ENCODE data around the gene IRF7. TPM values are rescaled to one million over a fixed set of nuclear protein-coding genes. Genes with fewer than 3 reads are reported as not detected.

The IRF7 gene
- total RNA-seq, 5 donors from 2014 or later (not counting 1 experiment from before 2014, with no cell fraction given) = 58.9 to 128 (median 73.7) TPM

GRCh38 chr11:612201-612960 is 3.4 kb downstream of the IRF7 start:
- Mint-ChIP-seq H3K27ac (peak overlapping the region; percentile 71 to 83), H3K9me3 (no peaks in the 10 kb centered on the region), H3K36me3 (peaks cover 9% of the 10 kb centered on the region), H3K4me1 (peaks cover 14 to 28% (median 19%) of the 10 kb centered on the region in 3 donors), H3K4me3 (peak overlapping the region in 2 of 3 donors; percentile 2 to 38), H3K27me3 (no peaks in the 10 kb centered on the region)
- H3K4me3 ChIP-seq (ENCODE audit: control insufficient read depth in 1 of 2, extremely low read depth in 1 of 2, low read length in 1 of 2) = no peak overlapping the region
- H3K4me1 ChIP-seq (ENCODE audit: control insufficient read depth in 1 of 2, extremely low read depth in 1 of 2, insufficient read depth in 2 of 2, low read length in 2 of 2) = peaks cover 4 to 44% of the 10 kb centered on the region in 2 experiments
- POLR2A ChIA-PET = no interaction called here
- H3K36me3 ChIP-seq (ENCODE audit: control insufficient read depth in 2 of 2, extremely low read depth in 1 of 2, insufficient read depth in 1 of 2, low read length in 1 of 2) = peaks cover 15 to 68% of the 10 kb centered on the region in 2 donors
- no peak for ATAC-seq (replicated peaks in 1 of 4)
- no peaks in the 10 kb centered on the region for H3K27me3 ChIP-seq (replicated peaks in 1 of 2; ENCODE audit: control insufficient read depth in 2 of 2, extremely low read depth in 1 of 2, insufficient read depth in 2 of 2, low read length in 1 of 2)
- 91% methylated on average over 21 of the region's 27 CpGs for WGBS (ENCODE audit: insufficient coverage)
- no peaks in the 10 kb centered on the region for H3K9me3 ChIP-seq
- CTCF ChIA-PET = interaction anchor here in 1 of 2 donors (0.6 kb wide), 1 partner anchor 58 kb away, joined by 3 read pairs; no protein-coding TSS in a partner anchor
- H3K27ac ChIP-seq (ENCODE audit: low read length) = no peak overlapping the region
- peak in 2 of 35 experiments; percentile 31 to 37 for DNase-seq

- Mint-ChIP-seq H3K27ac (no peak overlapping the region), H3K4me3 (no peak overlapping the region), H3K4me1 (peaks cover 9 to 23% (median 18%) of the 10 kb centered on the region in 3 donors), H3K27me3 (no peaks in the 10 kb centered on the region), H3K36me3 (peaks cover 14% of the 10 kb centered on the region), H3K9me3 (no peaks in the 10 kb centered on the region)
- Histone ChIP-seq H3K27me3 (replicated peaks in 1 of 2; ENCODE audit: control insufficient read depth in 2 of 2, extremely low read depth in 1 of 2, insufficient read depth in 2 of 2, low read length in 1 of 2) (no peaks in the 10 kb centered on the region), H3K27ac (ENCODE audit: low read length) (no peak overlapping the region), H3K9me3 (no peaks in the 10 kb centered on the region), H3K36me3 (ENCODE audit: control insufficient read depth in 2 of 2, extremely low read depth in 1 of 2, insufficient read depth in 1 of 2, low read length in 1 of 2) (peaks cover 21 to 78% of the 10 kb centered on the region in 2 donors), H3K4me1 (ENCODE audit: control insufficient read depth in 1 of 2, extremely low read depth in 1 of 2, insufficient read depth in 2 of 2, low read length in 2 of 2) (peaks cover 4 to 35% of the 10 kb centered on the region in 2 experiments), H3K4me3 (ENCODE audit: control insufficient read depth in 1 of 2, extremely low read depth in 1 of 2, low read length in 1 of 2) (no peak overlapping the region)
- WGBS (ENCODE audit: insufficient coverage) = 93% methylated on average over 35 of the region's 49 CpGs
- ATAC-seq (replicated peaks in 1 of 4) = no peak
- ChIA-PET CTCF (no interaction called here), POLR2A (interaction anchor here in 1 of 2 donors (0.5 kb wide), 1 partner anchor 20 kb away, joined by 3 read pairs; no protein-coding TSS in a partner anchor)
- no peak for DNase-seq
Measured at GRCh38 chr11:611001-611996, 4.5 kb downstream of the IRF7 start.

- ChIA-PET POLR2A (no interaction called here), CTCF (no interaction called here)
- Histone ChIP-seq H3K4me1 (ENCODE audit: control insufficient read depth in 1 of 2, extremely low read depth in 1 of 2, insufficient read depth in 2 of 2, low read length in 2 of 2) (peaks cover 4 to 30% of the 10 kb centered on the region in 2 experiments), H3K27ac (ENCODE audit: low read length) (no peak overlapping the region), H3K36me3 (ENCODE audit: control insufficient read depth in 2 of 2, extremely low read depth in 1 of 2, insufficient read depth in 1 of 2, low read length in 1 of 2) (peaks cover 27 to 89% of the 10 kb centered on the region in 2 donors), H3K27me3 (replicated peaks in 1 of 2; ENCODE audit: control insufficient read depth in 2 of 2, extremely low read depth in 1 of 2, insufficient read depth in 2 of 2, low read length in 1 of 2) (no peaks in the 10 kb centered on the region), H3K4me3 (ENCODE audit: control insufficient read depth in 1 of 2, extremely low read depth in 1 of 2, low read length in 1 of 2) (no peak overlapping the region), H3K9me3 (no peaks in the 10 kb centered on the region)
- ATAC-seq (replicated peaks in 1 of 4) (no peak), DNase-seq (no peak)
- Mint-ChIP-seq H3K4me3 (no peak overlapping the region), H3K27me3 (no peaks in the 10 kb centered on the region), H3K27ac (no peak overlapping the region), H3K36me3 (peaks cover 15% of the 10 kb centered on the region), H3K4me1 (peaks cover 4 to 20% (median 14%) of the 10 kb centered on the region in 3 donors), H3K9me3 (no peaks in the 10 kb centered on the region)
- 97% methylated on average over 11 of the region's 18 CpGs for WGBS (ENCODE audit: insufficient coverage)
Measured at GRCh38 chr11:610146-610801, 5.5 kb downstream of the IRF7 start.

GRCh38 chr11:609341-609811 is 6.4 kb downstream of the IRF7 start:
- peaks cover 4 to 16% (median 11%) of the 10 kb centered on the region in 3 donors for H3K4me1 Mint-ChIP-seq
- CTCF ChIA-PET = no interaction called here
- POLR2A ChIA-PET = no interaction called here
- ATAC-seq (replicated peaks in 1 of 4) = no peak
- no peaks in the 10 kb centered on the region for H3K27me3 Mint-ChIP-seq
- no peaks in the 10 kb centered on the region for H3K9me3 Mint-ChIP-seq
- no peak overlapping the region for H3K27ac Mint-ChIP-seq
- H3K36me3 Mint-ChIP-seq = peaks cover 19% of the 10 kb centered on the region
- Histone ChIP-seq H3K9me3 (no peaks in the 10 kb centered on the region), H3K27ac (ENCODE audit: low read length) (no peak overlapping the region), H3K36me3 (ENCODE audit: control insufficient read depth in 2 of 2, extremely low read depth in 1 of 2, insufficient read depth in 1 of 2, low read length in 1 of 2) (peaks cover 32 to 94% of the 10 kb centered on the region in 2 donors), H3K4me3 (ENCODE audit: control insufficient read depth in 1 of 2, extremely low read depth in 1 of 2, low read length in 1 of 2) (no peak overlapping the region), H3K4me1 (ENCODE audit: control insufficient read depth in 1 of 2, extremely low read depth in 1 of 2, insufficient read depth in 2 of 2, low read length in 2 of 2) (peaks cover 4 to 21% of the 10 kb centered on the region in 2 experiments), H3K27me3 (replicated peaks in 1 of 2; ENCODE audit: control insufficient read depth in 2 of 2, extremely low read depth in 1 of 2, insufficient read depth in 2 of 2, low read length in 1 of 2) (no peaks in the 10 kb centered on the region)
- H3K4me3 Mint-ChIP-seq = no peak overlapping the region
- 92% methylated on average over 22 of the region's 28 CpGs for WGBS (ENCODE audit: insufficient coverage)
- DNase-seq = no peak

GRCh38 chr11:608791-609251 is 6.9 kb downstream of the IRF7 start:
- DNase-seq (no peak), ATAC-seq (replicated peaks in 1 of 4) (no peak)
- Histone ChIP-seq H3K9me3 (no peaks in the 10 kb centered on the region), H3K4me3 (ENCODE audit: control insufficient read depth in 1 of 2, extremely low read depth in 1 of 2, low read length in 1 of 2) (no peak overlapping the region), H3K27me3 (replicated peaks in 1 of 2; ENCODE audit: control insufficient read depth in 2 of 2, extremely low read depth in 1 of 2, insufficient read depth in 2 of 2, low read length in 1 of 2) (no peaks in the 10 kb centered on the region), H3K4me1 (ENCODE audit: control insufficient read depth in 1 of 2, extremely low read depth in 1 of 2, insufficient read depth in 2 of 2, low read length in 2 of 2) (peaks cover 2 to 15% of the 10 kb centered on the region in 2 experiments), H3K36me3 (ENCODE audit: control insufficient read depth in 2 of 2, extremely low read depth in 1 of 2, insufficient read depth in 1 of 2, low read length in 1 of 2) (peaks cover 36 to 95% of the 10 kb centered on the region in 2 donors), H3K27ac (ENCODE audit: low read length) (no peak overlapping the region)
- ChIA-PET POLR2A (no interaction called here), CTCF (no interaction called here)
- peak overlapping the region in 1 of 2 donors; percentile 39 for H3K27ac Mint-ChIP-seq
- H3K4me1 Mint-ChIP-seq = peaks cover 4 to 12% (median 7%) of the 10 kb centered on the region in 3 donors
- H3K36me3 Mint-ChIP-seq = peaks cover 23% of the 10 kb centered on the region
- 91% methylated on average over 19 of the region's 28 CpGs for WGBS (ENCODE audit: insufficient coverage)
- no peaks in the 10 kb centered on the region for H3K9me3 Mint-ChIP-seq
- H3K4me3 Mint-ChIP-seq = no peak overlapping the region
- no peaks in the 10 kb centered on the region for H3K27me3 Mint-ChIP-seq
